WTC11 (cell line): ENCODE measurements around the gene AGPAT4. TPM values are rescaled to one million over a fixed set of nuclear protein-coding genes. Genes with fewer than 3 reads are reported as not detected.

ENCODE experiments used
- ATAC-seq: fragments of 200-7000 bp; cut with Tn5 transposase; 2 replicates; pipeline ENCODE4 v1.10.0; 2021; ENCODE audit warnings: mild to moderate bottlenecking, moderate library complexity
- Bru-seq: library from RNA; stranded (reverse); fragments of 400-500 nt; gene quantifications from one replicate; lab custom pipeline; 2021; lab: Mats Ljungman, UMichigan
- CTCF ChIA-PET: fragments of 300-600 bp; sonication (Branson Sonifier 250); formaldehyde crosslinking; loops from one replicate; lab custom pipeline; 2021; ENCODE audit warnings: antibody characterized with exemption; lab: Charles Lee
- POLR2A ChIA-PET: fragments of 350-600 bp; sonication (Branson Sonifier 250); formaldehyde crosslinking; loops from one replicate; lab custom pipeline; 2021; ENCODE audit warnings: antibody characterized with exemption; lab: Charles Lee
- DNase-seq: peaks from one replicate; pipeline ENCODE4 v3.0.0; 2021; ENCODE audit warnings: low spot score
- H3K27ac Mint-ChIP-seq: 2 replicates; pipeline ENCODE4 v1.8.0; 2021; ENCODE audit warnings: mixed read lengths
- H3K27me3 Mint-ChIP-seq: 2 replicates; pipeline ENCODE4 v1.8.0; 2021; ENCODE audit warnings: low read depth, mild to moderate bottlenecking, moderate library complexity, mixed read lengths
- H3K36me3 Mint-ChIP-seq: 2 replicates; pipeline ENCODE4 v1.8.0; 2021; ENCODE audit warnings: mixed read lengths
- H3K4me1 Mint-ChIP-seq: 2 replicates; pipeline ENCODE4 v1.8.0; 2022; ENCODE audit warnings: mixed read lengths
- H3K4me3 Mint-ChIP-seq: 2 replicates; pipeline ENCODE4 v1.8.0; 2021; ENCODE audit warnings: mild to moderate bottlenecking, moderate library complexity, mixed read lengths
- H3K9me3 Mint-ChIP-seq: 2 replicates; pipeline ENCODE4 v1.8.0; 2021; ENCODE audit warnings: mixed read lengths
- CREM ChIP-seq: sonication (generic); formaldehyde crosslinking; IDR thresholded peaks from 2 replicates; pipeline ENCODE4 v1.8.1; 2022; ENCODE audit warnings: mild to moderate bottlenecking, missing genetic modification reagents, moderate library complexity
- EMX1 ChIP-seq: fragments of 250-450 bp; sonication (Bioruptor Pico); IDR thresholded peaks from 2 replicates; pipeline ENCODE4 v1.8.0; 2021; ENCODE audit warnings: mild to moderate bottlenecking
- ESRRA ChIP-seq: sonication (generic); formaldehyde crosslinking; IDR thresholded peaks from 2 replicates; pipeline ENCODE4 v1.8.1; 2022; ENCODE audit warnings: mild to moderate bottlenecking, missing genetic modification reagents, borderline replicate concordance
- ETV6 ChIP-seq: sonication (generic); formaldehyde crosslinking; IDR thresholded peaks from 2 replicates; pipeline ENCODE4 v1.8.1; 2022; ENCODE audit warnings: mild to moderate bottlenecking, missing genetic modification reagents
- GABPB1 ChIP-seq: sonication (generic); formaldehyde crosslinking; IDR thresholded peaks from 2 replicates; pipeline ENCODE4 v1.8.1; 2023; ENCODE audit warnings: mild to moderate bottlenecking, missing genetic modification reagents
- GRHL2 ChIP-seq: fragments of 250-450 bp; sonication (Bioruptor Pico); IDR thresholded peaks from 2 replicates; pipeline ENCODE4 v1.8.0; 2022; ENCODE audit warnings: mild to moderate bottlenecking, moderate library complexity; ENCODE audit not compliant: insufficient replicate concordance, severe bottlenecking
- IRF1 ChIP-seq: sonication (generic); formaldehyde crosslinking; IDR thresholded peaks from 2 replicates; pipeline ENCODE4 v1.8.0; 2023; ENCODE audit warnings: missing genetic modification reagents
- JAZF1 ChIP-seq: fragments of 250-450 bp; sonication (Bioruptor Pico); IDR thresholded peaks from 2 replicates; pipeline ENCODE4 v1.9.0; 2021; ENCODE audit warnings: moderate library complexity, mild to moderate bottlenecking, inconsistent platforms
- JUN ChIP-seq: sonication (generic); formaldehyde crosslinking; IDR thresholded peaks from 2 replicates; pipeline ENCODE4 v1.8.0; 2023; ENCODE audit warnings: mild to moderate bottlenecking, missing genetic modification reagents
- KAT7 ChIP-seq: sonication (generic); formaldehyde crosslinking; IDR thresholded peaks from 2 replicates; pipeline ENCODE4 v1.8.1; 2023; ENCODE audit warnings: missing genetic modification reagents, mild to moderate bottlenecking, borderline replicate concordance
- NFATC4 ChIP-seq: fragments of 250-450 bp; sonication (Bioruptor Pico); IDR thresholded peaks from 2 replicates; pipeline ENCODE4 v1.9.0; 2021; ENCODE audit warnings: mild to moderate bottlenecking
- PREB ChIP-seq: sonication (generic); formaldehyde crosslinking; IDR thresholded peaks from 2 replicates; pipeline ENCODE4 v1.8.1; 2022; ENCODE audit warnings: mild to moderate bottlenecking, missing genetic modification reagents, moderate library complexity, borderline replicate concordance
- RELA ChIP-seq: sonication (generic); formaldehyde crosslinking; IDR thresholded peaks from 2 replicates; pipeline ENCODE4 v1.8.1; 2022; ENCODE audit warnings: missing genetic modification reagents, mild to moderate bottlenecking, borderline replicate concordance
- RORB ChIP-seq: fragments of 250-450 bp; sonication (Bioruptor Pico); IDR thresholded peaks from 2 replicates; pipeline ENCODE4 v1.9.0; 2021; ENCODE audit warnings: mild to moderate bottlenecking
- SMAD4 ChIP-seq: sonication (generic); formaldehyde crosslinking; IDR thresholded peaks from 2 replicates; pipeline ENCODE4 v1.8.0; 2022; ENCODE audit warnings: mild to moderate bottlenecking, missing genetic modification reagents
- SOX15 ChIP-seq: fragments of 250-450 bp; sonication (Bioruptor Pico); IDR thresholded peaks from 2 replicates; pipeline ENCODE4 v1.9.0; 2021; ENCODE audit warnings: mild to moderate bottlenecking
- SP1 ChIP-seq: sonication (generic); formaldehyde crosslinking; conservative IDR thresholded peaks from 2 replicates; pipeline ENCODE4 v1.8.1; 2022; ENCODE audit warnings: missing genetic modification reagents
- USF2 ChIP-seq: sonication (generic); formaldehyde crosslinking; IDR thresholded peaks from 2 replicates; pipeline ENCODE4 v1.8.1; 2023; ENCODE audit warnings: mild to moderate bottlenecking, missing genetic modification reagents, moderate library complexity
- ZNF263 ChIP-seq: sonication (generic); formaldehyde crosslinking; IDR thresholded peaks from 2 replicates; pipeline ENCODE4 v1.8.1; 2022; ENCODE audit warnings: low read depth, mild to moderate bottlenecking, moderate library complexity, missing genetic modification reagents
- long read RNA-seq, 3 experiments: library from RNA in 1 of 3; library from capped mRNA in 1 of 3; library from polyadenylated mRNA in 1 of 3; unstranded in 2 of 3; stranded (forward) in 1 of 3; transcript quantifications; one replicate each; pipeline ENCODE4 v2.0.0, GENCODE V29; 2021
- total RNA-seq: library from RNA; stranded (reverse); gene quantifications from 3 replicates; pipeline ENCODE4 v1.2.3, GENCODE V29; 2021
- TF ChIP-seq, protein P1 (sequence below): sonication (generic); formaldehyde crosslinking; conservative IDR thresholded peaks from 2 replicates; pipeline ENCODE4 v1.8.1; 2022; ENCODE audit warnings: mild to moderate bottlenecking, missing genetic modification reagents
- TF ChIP-seq, protein P2 (sequence below): sonication (generic); formaldehyde crosslinking; IDR thresholded peaks from 2 replicates; pipeline ENCODE4 v1.8.0; 2022; ENCODE audit warnings: mild to moderate bottlenecking, missing genetic modification reagents
- TF ChIP-seq, protein P3 (sequence below): fragments of 250-450 bp; sonication (Bioruptor Pico); IDR thresholded peaks from 2 replicates; pipeline ENCODE4 v2.1.2; 2022; ENCODE audit warnings: mild to moderate bottlenecking, moderate library complexity

Gene AGPAT4, protein sequence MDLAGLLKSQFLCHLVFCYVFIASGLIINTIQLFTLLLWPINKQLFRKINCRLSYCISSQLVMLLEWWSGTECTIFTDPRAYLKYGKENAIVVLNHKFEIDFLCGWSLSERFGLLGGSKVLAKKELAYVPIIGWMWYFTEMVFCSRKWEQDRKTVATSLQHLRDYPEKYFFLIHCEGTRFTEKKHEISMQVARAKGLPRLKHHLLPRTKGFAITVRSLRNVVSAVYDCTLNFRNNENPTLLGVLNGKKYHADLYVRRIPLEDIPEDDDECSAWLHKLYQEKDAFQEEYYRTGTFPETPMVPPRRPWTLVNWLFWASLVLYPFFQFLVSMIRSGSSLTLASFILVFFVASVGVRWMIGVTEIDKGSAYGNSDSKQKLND
- 19.7 to 27.4 TPM (median 25.3 TPM) in 3 replicates for total RNA-seq
- Bru-seq, nascent RNA = percentile 84 among the genes with signal in this experiment
- long read RNA-seq, experiment 1, full-length matches to known transcripts = 25 of 57 reads
- long read RNA-seq, experiment 1, partial matches to known transcripts = 3 of 57 reads
- long read RNA-seq, experiment 1, other reads (novel, unspliced or antisense) = 29 of 57 reads
- long read RNA-seq, experiment 2, full-length matches to known transcripts = 16 of 41 reads
- long read RNA-seq, experiment 2, partial matches to known transcripts = 11 of 41 reads
- long read RNA-seq, experiment 2, other reads (novel, unspliced or antisense) = 14 of 41 reads
- long read RNA-seq, experiment 3, full-length matches to known transcripts = 21 of 28 reads
- long read RNA-seq, experiment 3, partial matches to known transcripts = 0 of 28 reads
- long read RNA-seq, experiment 3, other reads (novel, unspliced or antisense) = 7 of 28 reads

GRCh38 chr6:161273752-161274487 lies at the start of gene AGPAT4:
Gene AGPAT4 (minus strand): TSS chr6:161274061. CDS start chr6:161232213, 41,848 bp downstream.
- ATAC-seq = peak; percentile 93
- ChIA-PET POLR2A (interaction anchor here (0.6 to 1.6 kb wide), 9 partner anchors 12 to 136 kb away, joined by 3 to 7 read pairs (median 3); no protein-coding TSS in a partner anchor), CTCF (interaction anchor here (1.0 to 2.2 kb wide), 6 partner anchors 50 to 343 kb away, joined by 3 to 11 read pairs (median 4); no protein-coding TSS in a partner anchor)
- 0 out of 2 replicates have a peak, but pooled peaks cover 4% of the 10 kb centered on the region for H3K27me3 Mint-ChIP-seq
- TF ChIP-seq EMX1 (CRISPR knock-in tag) (no peak), CREM (CRISPR knock-in tag) (peak; percentile 53; the same call in 1 of the 2 replicates), ESRRA (no peak), SP1 (CRISPR knock-in tag) (peak; percentile 56; the same call in 1 of the 2 replicates), USF2 (CRISPR knock-in tag) (peak; percentile 37; the same call in 1 of the 2 replicates)
- TF ChIP-seq, protein P1, sequence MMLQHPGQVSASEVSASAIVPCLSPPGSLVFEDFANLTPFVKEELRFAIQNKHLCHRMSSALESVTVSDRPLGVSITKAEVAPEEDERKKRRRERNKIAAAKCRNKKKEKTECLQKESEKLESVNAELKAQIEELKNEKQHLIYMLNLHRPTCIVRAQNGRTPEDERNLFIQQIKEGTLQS (CRISPR knock-in tag) = no peak
- TF ChIP-seq, all 79 proteins: peak for 3
- peak; percentile 67 for DNase-seq
- Mint-ChIP-seq H3K9me3 (peaks cover 6% of the 10 kb centered on the region; the same call in 1 of the 2 replicates), H3K4me1 (peaks cover 38% of the 10 kb centered on the region), H3K27ac (peak within 1 kb of the TSS; percentile 99), H3K4me3 (peak within 1 kb of the TSS; percentile 96), H3K36me3 (peaks cover 10% of the 10 kb centered on the region; the same call in 1 of the 2 replicates)

GRCh38 chr6:161319231-161319630 lies 45.4 kb upstream of the AGPAT4 start:
- Mint-ChIP-seq H3K4me3 (no peak overlapping the region), H3K36me3 (peaks cover 31% of the 10 kb centered on the region), H3K9me3 (peaks cover 35% of the 10 kb centered on the region), H3K27me3 (no peaks in the 10 kb centered on the region; the same call in 1 of the 2 replicates), H3K27ac (no peak overlapping the region), H3K4me1 (peaks cover 16% of the 10 kb centered on the region)
- ChIA-PET CTCF (no interaction called here), POLR2A (interaction anchor here (0.5 kb wide), 1 partner anchor 50 kb away, joined by 4 read pairs; no protein-coding TSS in a partner anchor)
- DNase-seq (no peak), ATAC-seq (no peak)
- TF ChIP-seq ESRRA (no peak), JAZF1 (CRISPR knock-in tag) (no peak), NFATC4 (CRISPR knock-in tag) (no peak), GRHL2 (CRISPR knock-in tag) (no peak), JUN (CRISPR knock-in tag) (no peak), SMAD4 (CRISPR knock-in tag) (no peak), IRF1 (no peak), ZNF263 (no peak), RORB (CRISPR knock-in tag) (no peak), GABPB1 (CRISPR knock-in tag) (no peak), ETV6 (CRISPR knock-in tag) (no peak), SOX15 (CRISPR knock-in tag) (no peak), RELA (CRISPR knock-in tag) (no peak), KAT7 (CRISPR knock-in tag) (no peak), PREB (CRISPR knock-in tag) (no peak)
- TF ChIP-seq, protein P2, sequence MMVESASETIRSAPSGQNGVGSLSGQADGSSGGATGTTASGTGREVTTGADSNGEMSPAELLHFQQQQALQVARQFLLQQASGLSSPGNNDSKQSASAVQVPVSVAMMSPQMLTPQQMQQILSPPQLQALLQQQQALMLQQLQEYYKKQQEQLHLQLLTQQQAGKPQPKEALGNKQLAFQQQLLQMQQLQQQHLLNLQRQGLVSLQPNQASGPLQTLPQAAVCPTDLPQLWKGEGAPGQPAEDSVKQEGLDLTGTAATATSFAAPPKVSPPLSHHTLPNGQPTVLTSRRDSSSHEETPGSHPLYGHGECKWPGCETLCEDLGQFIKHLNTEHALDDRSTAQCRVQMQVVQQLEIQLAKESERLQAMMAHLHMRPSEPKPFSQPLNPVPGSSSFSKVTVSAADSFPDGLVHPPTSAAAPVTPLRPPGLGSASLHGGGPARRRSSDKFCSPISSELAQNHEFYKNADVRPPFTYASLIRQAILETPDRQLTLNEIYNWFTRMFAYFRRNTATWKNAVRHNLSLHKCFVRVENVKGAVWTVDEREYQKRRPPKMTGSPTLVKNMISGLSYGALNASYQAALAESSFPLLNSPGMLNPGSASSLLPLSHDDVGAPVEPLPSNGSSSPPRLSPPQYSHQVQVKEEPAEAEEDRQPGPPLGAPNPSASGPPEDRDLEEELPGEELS (CRISPR knock-in tag) = no peak
- TF ChIP-seq, protein P3, sequence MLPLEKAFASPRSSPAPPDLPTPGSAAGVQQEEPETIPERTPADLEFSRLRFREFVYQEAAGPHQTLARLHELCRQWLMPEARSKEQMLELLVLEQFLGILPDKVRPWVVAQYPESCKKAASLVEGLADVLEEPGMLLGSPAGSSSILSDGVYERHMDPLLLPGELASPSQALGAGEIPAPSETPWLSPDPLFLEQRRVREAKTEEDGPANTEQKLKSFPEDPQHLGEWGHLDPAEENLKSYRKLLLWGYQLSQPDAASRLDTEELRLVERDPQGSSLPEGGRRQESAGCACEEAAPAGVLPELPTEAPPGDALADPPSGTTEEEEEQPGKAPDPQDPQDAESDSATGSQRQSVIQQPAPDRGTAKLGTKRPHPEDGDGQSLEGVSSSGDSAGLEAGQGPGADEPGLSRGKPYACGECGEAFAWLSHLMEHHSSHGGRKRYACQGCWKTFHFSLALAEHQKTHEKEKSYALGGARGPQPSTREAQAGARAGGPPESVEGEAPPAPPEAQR (CRISPR knock-in tag) = no peak
